GM18499 (cell line): Measurements from ENCODE around the gene BMF.
A peak's percentile ranks its signal among the peaks of the same experiment; 100 is the strongest.
"Not testable (repeated sequence)": the region's sequence is repeated elsewhere in the genome, so short reads cannot be mapped to it uniquely, and the experiment has no call there.

Experiments
- ATAC-seq: cut with Tn5 transposase; IDR thresholded peaks from one replicate; pipeline ENCODE4 v1.9.1; 2021; ENCODE audit warnings: moderate number of reproducible peaks; ENCODE audit not compliant: insufficient read depth, unreplicated experiment

The BMF gene

DNA sequence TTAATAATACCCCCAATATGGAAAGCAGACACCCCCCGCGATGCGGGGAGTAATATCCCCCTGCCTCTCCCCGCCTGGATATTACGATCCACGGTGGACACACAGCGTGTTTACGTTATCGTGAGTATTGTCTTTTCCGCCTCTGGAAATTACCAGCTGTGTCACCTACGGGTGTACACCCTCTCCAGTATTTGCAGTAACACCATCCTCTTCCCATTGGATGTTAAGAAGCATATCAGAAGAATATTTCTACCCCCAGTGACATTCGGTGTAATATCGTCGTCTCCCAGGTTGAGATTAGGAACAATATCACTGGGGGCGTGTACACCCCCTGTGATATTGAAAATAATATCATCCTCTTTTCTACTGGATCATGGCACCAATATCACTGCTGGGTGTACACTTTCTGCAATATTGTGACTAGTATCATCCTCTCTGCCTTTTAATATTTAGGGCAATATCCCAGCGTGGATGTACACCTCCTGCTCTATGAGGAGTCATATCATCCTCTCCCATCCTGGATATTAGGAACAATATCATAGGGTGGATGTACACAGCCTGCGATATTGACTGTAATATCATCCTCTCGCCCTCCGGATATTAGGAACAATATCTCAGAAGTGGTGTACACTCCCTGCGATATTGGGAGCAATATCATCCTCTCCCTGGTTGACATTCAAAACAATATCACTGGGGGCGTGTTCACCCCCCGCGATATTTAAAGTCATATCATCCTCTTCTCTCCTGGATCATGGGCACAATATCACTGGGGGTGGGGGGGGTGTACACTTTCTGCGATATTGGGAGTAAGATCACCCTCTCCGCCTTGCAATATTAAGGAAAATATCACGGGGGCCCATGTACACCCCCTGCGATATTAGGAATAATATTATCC is 20.3 kb upstream of the BMF start:
- ATAC-seq = no peak

DNA sequence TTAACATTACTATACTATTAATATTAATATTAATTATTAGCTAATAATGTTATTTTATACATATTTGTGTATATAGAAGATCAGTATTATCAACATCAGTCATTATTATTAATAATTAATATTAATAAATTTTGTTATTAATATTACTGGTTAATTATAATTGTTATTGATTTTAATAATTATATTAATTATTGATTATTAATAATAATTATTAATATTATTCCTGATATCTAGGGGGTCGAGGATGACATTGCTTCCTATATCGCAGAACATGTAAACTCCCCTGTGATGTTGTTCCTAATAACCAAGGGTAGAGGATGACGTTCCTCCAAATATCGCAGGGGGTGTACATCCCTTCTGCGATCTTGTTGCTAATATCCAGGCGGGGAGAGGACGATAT is 17.3 kb upstream of the BMF start:
- ATAC-seq = no peak

- not testable (repeated sequence) for ATAC-seq
Observed at GRCh38 chr15:40124807-40125285, 16.2 kb upstream of the BMF start.

- not testable (repeated sequence) for ATAC-seq
Observed at GRCh38 chr15:40124333-40124732, 15.7 kb upstream of the BMF start.

GRCh38 chr15:40123863-40124262 is 15.2 kb upstream of the BMF start:
- ATAC-seq = not testable (repeated sequence)

GRCh38 chr15:40122989-40123388 is 14.3 kb upstream of the BMF start:
- not testable (repeated sequence) for ATAC-seq

- ATAC-seq = no peak
Observed at GRCh38 chr15:40121911-40122638, 13.4 kb upstream of the BMF start.

DNA sequence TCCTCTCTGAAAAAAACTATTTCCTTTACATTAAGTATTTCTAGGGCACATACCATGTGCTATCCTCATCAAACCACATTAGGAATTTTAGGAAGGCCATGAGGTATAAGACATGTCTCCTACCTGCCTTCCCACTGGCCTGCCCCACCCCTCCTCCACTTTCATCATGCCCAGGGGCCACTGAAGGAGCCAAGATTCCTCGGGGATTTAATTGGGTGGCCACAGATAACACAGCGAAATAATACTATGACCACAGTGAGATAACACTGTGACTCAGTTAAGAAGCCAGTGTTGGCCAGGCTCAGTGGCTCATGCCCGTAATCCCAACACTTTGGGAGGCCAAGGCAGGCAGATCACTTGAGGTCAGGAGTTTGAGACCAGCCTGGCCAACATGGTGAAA is 9.8 kb upstream of the BMF start:
- no peak for ATAC-seq

DNA sequence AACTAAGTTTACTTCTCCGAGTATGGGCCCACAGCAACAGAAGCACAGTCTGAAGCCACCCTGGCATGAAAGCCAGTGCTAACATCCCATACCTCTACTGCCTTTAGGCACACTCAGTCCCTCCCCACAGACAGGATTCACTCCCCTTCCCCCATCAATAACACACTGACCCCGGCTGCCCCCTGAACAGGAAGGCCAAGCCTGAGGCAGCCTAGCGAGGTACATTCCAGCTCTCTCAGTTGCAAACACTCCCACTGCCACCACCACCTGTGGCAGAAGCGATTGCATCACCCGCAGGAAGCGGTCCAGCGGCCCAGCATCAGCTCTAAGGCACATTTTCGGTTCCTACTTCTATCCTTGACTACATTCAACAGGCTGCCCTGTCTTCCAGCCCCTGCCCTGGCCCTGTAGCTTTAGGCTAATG is 7.0 kb upstream of the BMF start:
- peak; percentile 86 for ATAC-seq

GRCh38 chr15:40115106-40115505 is 6.4 kb upstream of the BMF start:
- ATAC-seq = not testable (repeated sequence)

GRCh38 chr15:40114218-40114617 is 5.5 kb upstream of the BMF start:
- no peak for ATAC-seq

GRCh38 chr15:40112789-40113188 is 4.1 kb upstream of the BMF start:
- no peak for ATAC-seq

DNA sequence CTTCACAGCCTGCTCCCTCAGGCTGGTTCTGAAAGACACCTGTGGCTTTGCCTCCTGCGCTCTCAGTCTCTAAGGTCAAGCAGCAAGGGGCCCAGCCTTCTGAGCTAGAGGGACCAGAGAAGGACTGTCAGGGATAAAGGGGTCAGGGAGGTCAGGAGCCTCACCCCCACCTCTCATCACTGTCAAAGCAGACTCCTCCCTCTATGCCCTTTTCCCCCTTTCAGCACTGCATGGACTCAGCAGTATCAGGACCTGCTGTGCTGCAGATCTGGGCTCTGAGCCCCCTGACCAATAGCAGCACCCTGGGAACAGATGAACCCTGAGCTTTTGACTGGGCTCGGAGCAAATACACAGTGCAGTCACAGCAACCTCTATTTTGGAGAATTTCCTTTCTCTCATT is 3.2 kb upstream of the BMF start:
- no peak for ATAC-seq

DNA sequence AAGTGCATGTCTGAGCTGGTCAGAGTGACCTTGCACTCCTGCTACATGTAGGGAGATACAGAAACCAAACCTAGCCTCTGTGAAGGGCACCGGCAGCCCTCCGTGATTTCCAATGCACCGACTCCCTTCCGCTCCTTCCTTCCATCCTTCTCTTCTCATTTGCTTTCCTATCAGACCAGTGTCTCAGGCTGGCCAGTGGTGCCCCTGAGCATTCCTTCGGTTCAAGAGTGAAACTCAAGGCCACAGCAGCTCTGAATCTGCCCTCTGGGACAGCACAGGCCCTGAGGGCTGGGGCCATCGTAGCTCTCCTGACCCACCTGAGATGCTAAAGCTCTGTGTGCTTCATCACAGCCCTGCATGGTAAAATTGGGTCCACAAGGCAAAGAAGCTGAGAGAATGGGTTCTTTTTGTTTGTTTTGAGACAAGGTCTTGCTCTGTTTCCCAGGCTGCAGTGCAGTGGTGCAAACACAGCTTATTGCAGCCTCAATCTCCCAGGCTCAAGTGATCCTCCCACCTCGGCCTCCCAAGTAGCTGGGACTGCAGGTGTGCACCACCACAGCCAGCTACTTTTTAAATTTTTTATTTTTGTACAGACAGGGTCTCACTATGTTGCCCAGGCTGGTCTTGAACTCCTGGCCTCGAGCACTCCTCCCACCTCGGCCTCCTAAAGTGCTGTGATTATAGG is 2.3 kb upstream of the BMF start:
- ATAC-seq = no peak

GRCh38 chr15:40108061-40108854 is 421 bp downstream of the BMF start:
- ATAC-seq = no peak

- ATAC-seq = no peak
Observed at GRCh38 chr15:40106203-40107161, 2.2 kb downstream of the BMF start.

- ATAC-seq = no peak
Observed at GRCh38 chr15:40105517-40106202, 3.0 kb downstream of the BMF start.

- ATAC-seq = no peak
Observed at GRCh38 chr15:40104865-40105516, 3.7 kb downstream of the BMF start.
